ENCODE results near the gene SLC25A48.

SLC25A48 gene

GRCh38 chr5:135824541-135825041, 9.9 kb upstream of the SLC25A48 start:
- Mint-ChIP-seq H3K36me3 (ENCODE audit: insufficient read depth) (no peaks in the 10 kb centered on the region), H3K4me3 (no peak overlapping the region), H3K27me3 (peaks cover 18% of the 10 kb centered on the region), H3K4me1 (no peaks in the 10 kb centered on the region), H3K27ac (ENCODE audit: low read depth) (no peak overlapping the region), H3K9me3 (no peaks in the 10 kb centered on the region)
- no peak for DNase-seq (ENCODE audit: low spot score in 2 of 2)
- no peak for ATAC-seq (replicated peaks; ENCODE audit: extremely low read depth, poor library complexity, severe bottlenecking)

- Mint-ChIP-seq H3K36me3 (ENCODE audit: insufficient read depth) (no peaks in the 10 kb centered on the region), H3K4me3 (no peak overlapping the region)
- ATAC-seq (replicated peaks; ENCODE audit: extremely low read depth, poor library complexity, severe bottlenecking): no peak
These were observed 8.9 kb upstream of the SLC25A48 start for GRCh38 chr5:135825373-135826220.

GRCh38 chr5:135826221-135826525, 8.3 kb upstream of the SLC25A48 start:
- peaks cover 30% of the 10 kb centered on the region for H3K27me3 Mint-ChIP-seq
- no peaks in the 10 kb centered on the region for H3K9me3 Mint-ChIP-seq
- H3K4me1 Mint-ChIP-seq: no peaks in the 10 kb centered on the region
- DNase-seq (ENCODE audit: low spot score in 2 of 2) (no peak), ATAC-seq (replicated peaks; ENCODE audit: extremely low read depth, poor library complexity, severe bottlenecking) (no peak)
- no peaks in the 10 kb centered on the region for H3K36me3 Mint-ChIP-seq (ENCODE audit: insufficient read depth)
- no peak overlapping the region for H3K27ac Mint-ChIP-seq (ENCODE audit: low read depth)
- H3K4me3 Mint-ChIP-seq: no peak overlapping the region

More at GRCh38 chr5:135825373-135826220, 8.9 kb upstream of the SLC25A48 start:
- DNase-seq (ENCODE audit: low spot score in 2 of 2): no peak
- H3K27me3 Mint-ChIP-seq: peaks cover 28% of the 10 kb centered on the region
- no peaks in the 10 kb centered on the region for H3K4me1 Mint-ChIP-seq
- no peaks in the 10 kb centered on the region for H3K9me3 Mint-ChIP-seq
- no peak overlapping the region for H3K27ac Mint-ChIP-seq (ENCODE audit: low read depth)

- H3K36me3 Mint-ChIP-seq (ENCODE audit: insufficient read depth): no peaks in the 10 kb centered on the region
- H3K9me3 Mint-ChIP-seq: no peaks in the 10 kb centered on the region
- no peak overlapping the region for H3K4me3 Mint-ChIP-seq
- H3K4me1 Mint-ChIP-seq: no peaks in the 10 kb centered on the region
- H3K27me3 Mint-ChIP-seq: peaks cover 35% of the 10 kb centered on the region
- ATAC-seq (replicated peaks; ENCODE audit: extremely low read depth, poor library complexity, severe bottlenecking) (no peak), DNase-seq (ENCODE audit: low spot score in 2 of 2) (no peak)
- no peak overlapping the region for H3K27ac Mint-ChIP-seq (ENCODE audit: low read depth)
These were observed 7.3 kb upstream of the SLC25A48 start for GRCh38 chr5:135826994-135827671.

- H3K27ac Mint-ChIP-seq (ENCODE audit: low read depth): no peak overlapping the region
- peaks cover 45% of the 10 kb centered on the region for H3K27me3 Mint-ChIP-seq
- H3K36me3 Mint-ChIP-seq (ENCODE audit: insufficient read depth): no peaks in the 10 kb centered on the region
- no peaks in the 10 kb centered on the region for H3K9me3 Mint-ChIP-seq
- no peak for DNase-seq (ENCODE audit: low spot score in 2 of 2)
- no peaks in the 10 kb centered on the region for H3K4me1 Mint-ChIP-seq
- no peak for ATAC-seq (replicated peaks; ENCODE audit: extremely low read depth, poor library complexity, severe bottlenecking)
- H3K4me3 Mint-ChIP-seq: no peak overlapping the region
These were observed 6.3 kb upstream of the SLC25A48 start for GRCh38 chr5:135827965-135828781.

GRCh38 chr5:135828782-135829127, 5.7 kb upstream of the SLC25A48 start:
- no peaks in the 10 kb centered on the region for H3K9me3 Mint-ChIP-seq
- ATAC-seq (replicated peaks; ENCODE audit: extremely low read depth, poor library complexity, severe bottlenecking): no peak
- H3K27ac Mint-ChIP-seq (ENCODE audit: low read depth): no peak overlapping the region
- no peaks in the 10 kb centered on the region for H3K36me3 Mint-ChIP-seq (ENCODE audit: insufficient read depth)
- H3K4me3 Mint-ChIP-seq: no peak overlapping the region
- no peak for DNase-seq (ENCODE audit: low spot score in 2 of 2)
- peaks cover 51% of the 10 kb centered on the region for H3K27me3 Mint-ChIP-seq
- H3K4me1 Mint-ChIP-seq: no peaks in the 10 kb centered on the region

- H3K9me3 Mint-ChIP-seq: no peaks in the 10 kb centered on the region
- peaks cover 55% of the 10 kb centered on the region for H3K27me3 Mint-ChIP-seq
- H3K36me3 Mint-ChIP-seq (ENCODE audit: insufficient read depth): no peaks in the 10 kb centered on the region
- H3K4me1 Mint-ChIP-seq: peaks cover 3% of the 10 kb centered on the region
- no peak overlapping the region for H3K4me3 Mint-ChIP-seq
- no peak for ATAC-seq (replicated peaks; ENCODE audit: extremely low read depth, poor library complexity, severe bottlenecking)
- no peak overlapping the region for H3K27ac Mint-ChIP-seq (ENCODE audit: low read depth)
- no peak for DNase-seq (ENCODE audit: low spot score in 2 of 2)
These were observed 5.3 kb upstream of the SLC25A48 start for GRCh38 chr5:135829179-135829578.

- H3K4me3 Mint-ChIP-seq: no peak overlapping the region
- no peak for DNase-seq (ENCODE audit: low spot score in 2 of 2)
- peaks cover 6% of the 10 kb centered on the region for H3K4me1 Mint-ChIP-seq
- no peaks in the 10 kb centered on the region for H3K9me3 Mint-ChIP-seq
- peaks cover 60% of the 10 kb centered on the region for H3K27me3 Mint-ChIP-seq
- no peak overlapping the region for H3K27ac Mint-ChIP-seq (ENCODE audit: low read depth)
- ATAC-seq (replicated peaks; ENCODE audit: extremely low read depth, poor library complexity, severe bottlenecking): no peak
- H3K36me3 Mint-ChIP-seq (ENCODE audit: insufficient read depth): no peaks in the 10 kb centered on the region
These were observed 4.6 kb upstream of the SLC25A48 start for GRCh38 chr5:135829681-135830383.

- DNase-seq (ENCODE audit: low spot score in 2 of 2): no peak
- Mint-ChIP-seq H3K4me1 (peaks cover 6% of the 10 kb centered on the region), H3K27ac (ENCODE audit: low read depth) (no peak overlapping the region), H3K4me3 (no peak overlapping the region), H3K9me3 (no peaks in the 10 kb centered on the region), H3K36me3 (ENCODE audit: insufficient read depth) (no peaks in the 10 kb centered on the region), H3K27me3 (peaks cover 60% of the 10 kb centered on the region)
- ATAC-seq (replicated peaks; ENCODE audit: extremely low read depth, poor library complexity, severe bottlenecking): no peak
These were observed 4.1 kb upstream of the SLC25A48 start for GRCh38 chr5:135830384-135830700.

GRCh38 chr5:135830876-135831275, 3.6 kb upstream of the SLC25A48 start:
- ATAC-seq (replicated peaks; ENCODE audit: extremely low read depth, poor library complexity, severe bottlenecking): no peak
- Mint-ChIP-seq H3K9me3 (no peaks in the 10 kb centered on the region), H3K36me3 (ENCODE audit: insufficient read depth) (no peaks in the 10 kb centered on the region), H3K4me1 (peaks cover 6% of the 10 kb centered on the region), H3K4me3 (no peak overlapping the region), H3K27me3 (peaks cover 60% of the 10 kb centered on the region), H3K27ac (ENCODE audit: low read depth) (no peak overlapping the region)
- DNase-seq (ENCODE audit: low spot score in 2 of 2): no peak

GRCh38 chr5:135831439-135831838, 3.0 kb upstream of the SLC25A48 start:
- Mint-ChIP-seq H3K27ac (ENCODE audit: low read depth) (no peak overlapping the region), H3K27me3 (peaks cover 60% of the 10 kb centered on the region), H3K36me3 (ENCODE audit: insufficient read depth) (no peaks in the 10 kb centered on the region), H3K9me3 (no peaks in the 10 kb centered on the region), H3K4me3 (no peak overlapping the region), H3K4me1 (peaks cover 6% of the 10 kb centered on the region)
- DNase-seq (ENCODE audit: low spot score in 2 of 2): no peak
- no peak for ATAC-seq (replicated peaks; ENCODE audit: extremely low read depth, poor library complexity, severe bottlenecking)

- ATAC-seq (replicated peaks; ENCODE audit: extremely low read depth, poor library complexity, severe bottlenecking) (no peak), DNase-seq (ENCODE audit: low spot score in 2 of 2) (no peak)
- H3K4me1 Mint-ChIP-seq: peaks cover 6% of the 10 kb centered on the region
- no peaks in the 10 kb centered on the region for H3K9me3 Mint-ChIP-seq
- H3K4me3 Mint-ChIP-seq: no peak overlapping the region
- H3K36me3 Mint-ChIP-seq (ENCODE audit: insufficient read depth): no peaks in the 10 kb centered on the region
- H3K27me3 Mint-ChIP-seq: peaks cover 63% of the 10 kb centered on the region
- H3K27ac Mint-ChIP-seq (ENCODE audit: low read depth): no peak overlapping the region
These were observed 2.5 kb upstream of the SLC25A48 start for GRCh38 chr5:135831851-135832555.
